ENCODE results near the gene PDIA2. TPM values are rescaled to one million over a fixed set of nuclear protein-coding genes. Genes with fewer than 3 reads are reported as not detected.

The PDIA2 gene
- total and polyA plus RNA-seq, 10 of the 15 experiments (the other 5 are each of a cell fraction or from before 2014, with no cell fraction given): 0.11 to 0.36 TPM; not detected in 8

DNA sequence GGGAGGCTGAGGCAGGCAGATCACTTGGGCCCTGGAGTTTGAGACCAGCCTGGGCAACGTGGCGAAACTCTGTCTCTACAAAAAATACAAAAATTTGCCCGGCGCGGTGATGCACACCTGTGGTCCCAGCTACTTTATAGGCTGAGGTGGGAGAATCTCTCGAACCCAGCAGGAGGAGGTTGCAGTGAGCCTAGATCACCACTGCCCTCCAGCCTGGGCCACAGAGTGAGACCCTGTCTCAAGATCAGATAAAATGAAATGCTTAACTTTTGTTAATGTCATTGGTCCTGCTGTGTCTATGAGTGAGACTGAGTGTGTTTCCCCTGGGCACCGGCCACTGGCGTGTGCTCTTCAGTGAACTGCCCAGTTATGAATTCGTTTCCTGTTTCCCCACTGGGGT, 37.9 kb upstream of the PDIA2 start:
- DNase-seq (ENCODE audit: low read depth, low spot score) (no peak), FAIRE-seq (no peak), ATAC-seq (no peak)
- RAD21 ChIA-PET (ENCODE audit: unreplicated experiment): no interaction called here
- intact Hi-C loops (cut with micrococcal nuclease; ENCODE audit: unreplicated experiment) (no loop called here), in situ Hi-C loops (cut with MboI) (no loop called here)
- Histone ChIP-seq H3K4me3 (no peak overlapping the region), H3K27ac (ENCODE audit: control insufficient read depth, insufficient read depth) (no peak overlapping the region), H3K4me1 (ENCODE audit: control insufficient read depth, insufficient read depth, low read length) (peaks cover 17% of the 10 kb centered on the region), H3K9me3 (replicated peaks; ENCODE audit: control insufficient read depth, insufficient read depth, low read length) (no peaks in the 10 kb centered on the region), H3K27me3 (replicated peaks in 1 of 2; ENCODE audit: control insufficient read depth in 2 of 2, insufficient read depth in 2 of 2, low read length in 1 of 2) (no peaks in the 10 kb centered on the region), H3K79me2 (ENCODE audit: control insufficient read depth, insufficient read depth, low read length) (no peaks in the 10 kb centered on the region; the same call in 1 of the 2 replicates), H3K9ac (ENCODE audit: control insufficient read depth, insufficient read depth, low read length) (no peak overlapping the region), H3K4me2 (ENCODE audit: control insufficient read depth, insufficient read depth) (no peak overlapping the region), H4K20me1 (ENCODE audit: control insufficient read depth, insufficient read depth) (no peaks in the 10 kb centered on the region), H3K36me3 (ENCODE audit: control insufficient read depth in 2 of 2, insufficient read depth in 2 of 2, low read length in 1 of 2) (no peaks in the 10 kb centered on the region; a peak in 1 of 4 replicates), H2AFZ (ENCODE audit: control insufficient read depth, low read depth, low read length) (no peak overlapping the region)
- POLR2A ChIA-PET: interaction anchor here (1.0 kb wide), 1 partner anchor 10 kb away, joined by 4 read pairs; the partner anchor contains the start of gene FAM234A
- BruUV-seq (replicated peaks): no TSS peak
- CTCF ChIA-PET: no interaction called here
- WGBS (ENCODE audit: insufficient coverage, insufficient replicate concordance, low lambda C conversion rate, missing lambda C conversion rate): 91% methylated on average over 9 of the region's 9 CpGs
- SMC1A ChIA-PET (ENCODE audit: uncharacterized antibody, unreplicated experiment): no interaction called here
- TF ChIP-seq SREBF2 (IDR thresholded peaks at IDR 0.05; ENCODE audit: low read length) (no peak), FOXK2 (IDR thresholded peaks at IDR 0.05) (no peak), RB1 (IDR thresholded peaks at IDR 0.05; ENCODE audit: borderline replicate concordance) (no peak), YY1 (IDR thresholded peaks at IDR 0.05; ENCODE audit: low read depth, low read length) (no peak), NRF1 (conservative IDR thresholded peaks at IDR 0.05; ENCODE audit: low read depth, low read length) (no peak), POLR2AphosphoS5 (IDR thresholded peaks at IDR 0.05; ENCODE audit: low read length) (no peak), CREM (IDR thresholded peaks at IDR 0.05; ENCODE audit: low read depth) (no peak), ATF7 (IDR thresholded peaks at IDR 0.05; ENCODE audit: low read depth) (no peak), TBL1XR1 (IDR thresholded peaks at IDR 0.05; ENCODE audit: low read depth, low read length) (no peak), ZNF217 (IDR thresholded peaks at IDR 0.05) (no peak), CBX5 (IDR thresholded peaks at IDR 0.05; ENCODE audit: low read depth) (no peak), SMAD5 (IDR thresholded peaks at IDR 0.05; ENCODE audit: low read depth) (no peak), RAD51 (IDR thresholded peaks at IDR 0.05) (no peak), RCOR1 (conservative IDR thresholded peaks at IDR 0.05; ENCODE audit: low read depth, low read length) (no peak), NFXL1 (IDR thresholded peaks at IDR 0.05; ENCODE audit: borderline replicate concordance) (no peak)
- TF ChIP-seq, protein P1, sequence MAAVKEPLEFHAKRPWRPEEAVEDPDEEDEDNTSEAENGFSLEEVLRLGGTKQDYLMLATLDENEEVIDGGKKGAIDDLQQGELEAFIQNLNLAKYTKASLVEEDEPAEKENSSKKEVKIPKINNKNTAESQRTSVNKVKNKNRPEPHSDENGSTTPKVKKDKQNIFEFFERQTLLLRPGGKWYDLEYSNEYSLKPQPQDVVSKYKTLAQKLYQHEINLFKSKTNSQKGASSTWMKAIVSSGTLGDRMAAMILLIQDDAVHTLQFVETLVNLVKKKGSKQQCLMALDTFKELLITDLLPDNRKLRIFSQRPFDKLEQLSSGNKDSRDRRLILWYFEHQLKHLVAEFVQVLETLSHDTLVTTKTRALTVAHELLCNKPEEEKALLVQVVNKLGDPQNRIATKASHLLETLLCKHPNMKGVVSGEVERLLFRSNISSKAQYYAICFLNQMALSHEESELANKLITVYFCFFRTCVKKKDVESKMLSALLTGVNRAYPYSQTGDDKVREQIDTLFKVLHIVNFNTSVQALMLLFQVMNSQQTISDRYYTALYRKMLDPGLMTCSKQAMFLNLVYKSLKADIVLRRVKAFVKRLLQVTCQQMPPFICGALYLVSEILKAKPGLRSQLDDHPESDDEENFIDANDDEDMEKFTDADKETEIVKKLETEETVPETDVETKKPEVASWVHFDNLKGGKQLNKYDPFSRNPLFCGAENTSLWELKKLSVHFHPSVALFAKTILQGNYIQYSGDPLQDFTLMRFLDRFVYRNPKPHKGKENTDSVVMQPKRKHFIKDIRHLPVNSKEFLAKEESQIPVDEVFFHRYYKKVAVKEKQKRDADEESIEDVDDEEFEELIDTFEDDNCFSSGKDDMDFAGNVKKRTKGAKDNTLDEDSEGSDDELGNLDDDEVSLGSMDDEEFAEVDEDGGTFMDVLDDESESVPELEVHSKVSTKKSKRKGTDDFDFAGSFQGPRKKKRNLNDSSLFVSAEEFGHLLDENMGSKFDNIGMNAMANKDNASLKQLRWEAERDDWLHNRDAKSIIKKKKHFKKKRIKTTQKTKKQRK (IDR thresholded peaks at IDR 0.05; ENCODE audit: low read depth, low read length): no peak
- TF ChIP-seq, protein P2, sequence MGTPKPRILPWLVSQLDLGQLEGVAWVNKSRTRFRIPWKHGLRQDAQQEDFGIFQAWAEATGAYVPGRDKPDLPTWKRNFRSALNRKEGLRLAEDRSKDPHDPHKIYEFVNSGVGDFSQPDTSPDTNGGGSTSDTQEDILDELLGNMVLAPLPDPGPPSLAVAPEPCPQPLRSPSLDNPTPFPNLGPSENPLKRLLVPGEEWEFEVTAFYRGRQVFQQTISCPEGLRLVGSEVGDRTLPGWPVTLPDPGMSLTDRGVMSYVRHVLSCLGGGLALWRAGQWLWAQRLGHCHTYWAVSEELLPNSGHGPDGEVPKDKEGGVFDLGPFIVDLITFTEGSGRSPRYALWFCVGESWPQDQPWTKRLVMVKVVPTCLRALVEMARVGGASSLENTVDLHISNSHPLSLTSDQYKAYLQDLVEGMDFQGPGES (IDR thresholded peaks at IDR 0.05): no peak
- TF ChIP-seq, protein P3, sequence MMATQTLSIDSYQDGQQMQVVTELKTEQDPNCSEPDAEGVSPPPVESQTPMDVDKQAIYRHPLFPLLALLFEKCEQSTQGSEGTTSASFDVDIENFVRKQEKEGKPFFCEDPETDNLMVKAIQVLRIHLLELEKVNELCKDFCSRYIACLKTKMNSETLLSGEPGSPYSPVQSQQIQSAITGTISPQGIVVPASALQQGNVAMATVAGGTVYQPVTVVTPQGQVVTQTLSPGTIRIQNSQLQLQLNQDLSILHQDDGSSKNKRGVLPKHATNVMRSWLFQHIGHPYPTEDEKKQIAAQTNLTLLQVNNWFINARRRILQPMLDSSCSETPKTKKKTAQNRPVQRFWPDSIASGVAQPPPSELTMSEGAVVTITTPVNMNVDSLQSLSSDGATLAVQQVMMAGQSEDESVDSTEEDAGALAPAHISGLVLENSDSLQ (IDR thresholded peaks at IDR 0.05): no peak
